GM12891 (cell line): ENCODE data around the gene TGFBR3.

Source experiments
- PAX5 ChIP-seq: IDR thresholded peaks from 2 replicates; pipeline ENCODE4 v1.6.1; 2011; ENCODE audit warnings: low read length, moderate library complexity, mild to moderate bottlenecking; ENCODE audit not compliant: insufficient read depth, severe bottlenecking
- POLR2A ChIP-seq: IDR thresholded peaks from 2 replicates; pipeline ENCODE4 v1.6.1; 2011; ENCODE audit warnings: low read depth, low read length, control low read depth
- POLR2AphosphoS5 ChIP-seq: IDR thresholded peaks from 2 replicates; pipeline ENCODE4 v1.6.1; 2011; ENCODE audit warnings: low read depth, low read length, control low read depth
- POU2F2 ChIP-seq: IDR thresholded peaks from 2 replicates; pipeline ENCODE4 v1.6.1; 2011; ENCODE audit warnings: low read depth, mild to moderate bottlenecking, control low read depth, low read length, moderate library complexity
- SPI1 ChIP-seq: IDR thresholded peaks from 2 replicates; pipeline ENCODE4 v1.6.1; 2011; ENCODE audit warnings: low read depth, low read length, control low read depth
- TAF1 ChIP-seq: IDR thresholded peaks from 2 replicates; pipeline ENCODE4 v1.6.1; 2011; ENCODE audit warnings: low read depth, low read length, control low read depth

DNA sequence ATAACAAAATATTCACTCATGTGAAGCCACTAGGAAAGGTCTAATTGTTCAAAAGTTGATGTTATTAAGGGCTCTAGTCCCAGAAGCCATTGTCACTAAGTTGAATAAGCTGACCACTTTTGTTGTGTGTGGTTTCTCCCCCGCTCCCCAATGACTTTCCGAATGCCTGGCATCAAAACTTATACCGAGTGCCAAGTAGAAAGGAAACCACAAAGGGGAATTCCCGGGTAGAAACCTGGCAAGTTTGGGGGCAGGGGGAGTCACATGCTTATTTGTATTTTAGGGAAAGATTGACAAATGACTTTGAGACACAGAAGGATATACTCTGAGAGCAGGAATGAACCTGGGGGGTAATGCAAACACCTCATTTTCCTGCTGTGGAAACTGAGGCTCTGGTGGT lies 154.1 kb downstream of the TGFBR3 start:
- TF ChIP-seq TAF1 = no peak
- no peak for TF ChIP-seq POLR2A
- no peak for TF ChIP-seq POLR2AphosphoS5
- no peak for TF ChIP-seq PAX5
- TF ChIP-seq SPI1 = no peak
- TF ChIP-seq POU2F2 = no peak
